Activated T-helper 2 cell treated with anti-CD3 and anti-CD28 coated beads, Interferon-gamma antibody, Interleukin-2, Interleukin-4, amounts not matched to agents 10 μg/mL and 5 μg/mL and 100 μg/mL, durations not matched to agents 14 hours and 24 hours and 36 hours (primary cell): Measurements from ENCODE around the gene COMMD10. TPM values are rescaled to one million over a fixed set of nuclear protein-coding genes. Genes with fewer than 3 reads are reported as not detected.

Source experiments
- DNase-seq: peaks from one replicate; pipeline ENCODE4 v3.0.0; 2021; ENCODE audit warnings: low spot score
- H3K27ac Mint-ChIP-seq: one replicate; pipeline ENCODE4 v1.8.0; 2021; ENCODE audit warnings: mixed read lengths
- H3K27me3 Mint-ChIP-seq: one replicate; pipeline ENCODE4 v1.8.0; 2021; ENCODE audit warnings: low read depth, mixed read lengths
- H3K36me3 Mint-ChIP-seq: one replicate; pipeline ENCODE4 v1.8.0; 2021; ENCODE audit warnings: low read depth, mixed read lengths
- H3K4me1 Mint-ChIP-seq: one replicate; pipeline ENCODE4 v1.8.0; 2021; ENCODE audit warnings: low read depth, mixed read lengths
- H3K4me3 Mint-ChIP-seq: one replicate; pipeline ENCODE4 v1.8.0; 2021; ENCODE audit warnings: low read depth, mild to moderate bottlenecking, moderate library complexity, mixed read lengths
- H3K9me3 Mint-ChIP-seq: one replicate; pipeline ENCODE4 v1.8.0; 2021; ENCODE audit warnings: mixed read lengths
- intact Hi-C: fragments of 100-400 bp; cut with micrococcal nuclease; formaldehyde crosslinking; loops from one replicate; pipeline ENCODE4 v1.15.1; 2023
- total RNA-seq: library from RNA; stranded (reverse); gene quantifications from 2 replicates; pipeline ENCODE4 v1.2.3, GENCODE V29; 2022

The COMMD10 gene
- total RNA-seq, 1 donor from 2014 or later = 23.6 TPM

- Mint-ChIP-seq H3K27ac (no peak overlapping the region), H3K9me3 (peaks cover 35% of the 10 kb centered on the region), H3K36me3 (peaks cover 52% of the 10 kb centered on the region), H3K4me3 (no peak overlapping the region), H3K4me1 (no peaks in the 10 kb centered on the region), H3K27me3 (no peaks in the 10 kb centered on the region)
- DNase-seq = no peak
- intact Hi-C loops = no loop called here
These were observed 221.1 kb downstream of the COMMD10 start for GRCh38 chr5:116305899-116306298.

DNA sequence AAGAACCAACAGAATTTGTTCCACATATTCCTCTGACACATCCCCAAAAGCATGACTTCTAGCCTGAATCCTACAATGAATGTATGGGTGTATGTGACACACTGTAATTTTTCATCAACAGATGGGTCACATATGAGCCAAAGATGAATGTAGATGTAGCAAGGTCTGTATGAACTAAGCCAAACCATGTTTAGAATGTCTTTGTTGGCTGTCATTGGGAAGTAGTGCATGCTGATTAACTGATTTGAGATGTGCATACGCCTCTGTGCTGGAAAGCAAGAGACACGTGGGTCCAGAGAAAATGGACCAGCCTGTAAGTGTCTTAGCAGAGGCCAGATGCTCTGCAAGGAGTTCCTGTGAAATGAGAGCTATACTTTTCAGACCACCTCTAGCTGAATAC is 222.0 kb downstream of the COMMD10 start:
- H3K4me1 Mint-ChIP-seq = no peaks in the 10 kb centered on the region
- H3K36me3 Mint-ChIP-seq = peaks cover 52% of the 10 kb centered on the region

GRCh38 chr5:116308391-116308790 is 223.6 kb downstream of the COMMD10 start:
- DNase-seq = no peak
- peaks cover 5% of the 10 kb centered on the region for H3K4me1 Mint-ChIP-seq
- H3K36me3 Mint-ChIP-seq = peaks cover 60% of the 10 kb centered on the region
- H3K27me3 Mint-ChIP-seq = no peaks in the 10 kb centered on the region
- no peak overlapping the region for H3K4me3 Mint-ChIP-seq
- no peak overlapping the region for H3K27ac Mint-ChIP-seq
- H3K9me3 Mint-ChIP-seq = peaks cover 40% of the 10 kb centered on the region
- intact Hi-C loops = no loop called here

More for the DNA sequence above, 222.0 kb downstream of the COMMD10 start:
- Mint-ChIP-seq H3K4me3 (no peak overlapping the region), H3K27ac (no peak overlapping the region), H3K27me3 (no peaks in the 10 kb centered on the region), H3K9me3 (peaks cover 40% of the 10 kb centered on the region)
- intact Hi-C loops = no loop called here
- no peak for DNase-seq

GRCh38 chr5:116313366-116313765 is 228.5 kb downstream of the COMMD10 start:
- Mint-ChIP-seq H3K27ac (no peak overlapping the region), H3K27me3 (no peaks in the 10 kb centered on the region), H3K4me3 (no peak overlapping the region), H3K36me3 (peaks cover 31% of the 10 kb centered on the region), H3K4me1 (peaks cover 23% of the 10 kb centered on the region), H3K9me3 (peaks cover 28% of the 10 kb centered on the region)
- intact Hi-C loops = loop anchor here (10.0 kb wide), 1 partner anchor 849 kb away; no protein-coding TSS in a partner anchor
- no peak for DNase-seq

DNA sequence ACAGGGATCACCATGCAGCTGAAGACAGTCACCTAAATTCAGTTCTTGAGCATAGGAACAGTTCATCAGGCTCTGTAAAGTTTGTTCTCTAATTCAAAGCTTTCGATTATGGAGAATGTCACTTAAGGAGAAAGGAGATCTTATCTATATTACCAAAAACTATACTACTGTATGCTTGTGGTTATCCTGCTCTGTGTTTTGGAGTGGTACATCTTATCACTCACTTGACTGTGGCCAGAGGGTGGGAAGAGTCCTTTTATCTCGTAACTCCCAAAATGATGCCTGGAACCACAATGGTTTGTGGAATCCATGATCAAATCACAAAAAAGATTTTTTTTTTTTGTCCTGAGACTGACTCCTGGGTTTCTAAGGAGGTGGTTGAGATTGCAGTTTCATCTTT is 230.7 kb downstream of the COMMD10 start:
- H3K9me3 Mint-ChIP-seq = peaks cover 19% of the 10 kb centered on the region
- DNase-seq = no peak
- intact Hi-C loops = loop anchor here (10.0 kb wide), 1 partner anchor 851 kb away; no protein-coding TSS in a partner anchor
- no peaks in the 10 kb centered on the region for H3K27me3 Mint-ChIP-seq
- H3K4me1 Mint-ChIP-seq = peaks cover 23% of the 10 kb centered on the region
- H3K4me3 Mint-ChIP-seq = no peak overlapping the region
- no peak overlapping the region for H3K27ac Mint-ChIP-seq
- peaks cover 30% of the 10 kb centered on the region for H3K36me3 Mint-ChIP-seq

- H3K4me3 Mint-ChIP-seq = no peak overlapping the region
- no peak overlapping the region for H3K27ac Mint-ChIP-seq
- peaks cover 14% of the 10 kb centered on the region for H3K9me3 Mint-ChIP-seq
- intact Hi-C loops = loop anchor here (10.0 kb wide), 1 partner anchor 853 kb away; no protein-coding TSS in a partner anchor
- H3K4me1 Mint-ChIP-seq = peaks cover 20% of the 10 kb centered on the region
- no peaks in the 10 kb centered on the region for H3K27me3 Mint-ChIP-seq
- no peak for DNase-seq
- peaks cover 23% of the 10 kb centered on the region for H3K36me3 Mint-ChIP-seq
These were observed 233.4 kb downstream of the COMMD10 start for GRCh38 chr5:116318091-116318854.

DNA sequence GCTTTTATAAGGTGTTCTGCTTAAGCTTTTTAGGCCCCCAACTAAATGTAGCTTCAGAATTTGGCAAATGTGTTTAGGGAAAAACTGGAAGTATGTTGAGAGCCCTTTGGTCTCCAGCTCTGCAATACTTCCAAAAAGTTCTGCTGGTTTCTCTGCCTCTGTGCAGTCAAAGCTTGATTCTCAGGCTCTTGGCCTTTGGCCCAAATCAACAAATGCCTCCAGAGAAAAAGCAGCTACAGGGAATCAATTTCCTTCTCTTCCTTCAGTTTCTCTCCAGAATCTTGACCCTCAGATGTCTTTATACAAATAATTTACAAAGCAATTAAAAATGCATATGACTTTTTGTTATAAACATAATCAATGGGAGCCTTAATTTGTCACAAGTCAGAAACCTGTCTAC is 235.7 kb downstream of the COMMD10 start:
- no peak overlapping the region for H3K4me3 Mint-ChIP-seq
- peaks cover 22% of the 10 kb centered on the region for H3K36me3 Mint-ChIP-seq
- no peak for DNase-seq
- H3K27me3 Mint-ChIP-seq = no peaks in the 10 kb centered on the region
- H3K4me1 Mint-ChIP-seq = peaks cover 8% of the 10 kb centered on the region
- intact Hi-C loops = no loop called here
- no peak overlapping the region for H3K27ac Mint-ChIP-seq
- H3K9me3 Mint-ChIP-seq = peaks cover 17% of the 10 kb centered on the region

DNA sequence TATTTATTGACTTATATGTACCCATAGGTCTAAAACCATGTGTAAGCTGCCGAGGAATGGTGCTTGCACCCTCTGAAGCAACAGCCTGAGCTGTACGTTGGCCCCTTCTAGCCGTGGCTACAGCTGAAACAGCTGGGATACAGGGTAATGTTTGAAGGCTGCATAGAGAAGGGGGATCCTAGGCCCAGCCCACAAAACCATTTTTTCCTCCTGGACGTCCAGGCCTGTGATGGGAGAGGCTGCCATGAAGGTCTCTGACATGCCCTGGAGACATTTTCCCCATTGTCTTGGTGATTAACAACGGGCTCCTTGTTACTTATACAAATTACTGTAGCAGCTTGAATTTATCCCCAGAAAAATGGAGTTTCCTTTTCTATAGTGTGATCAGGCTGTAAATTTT is 244.7 kb downstream of the COMMD10 start:
- Mint-ChIP-seq H3K27me3 (no peaks in the 10 kb centered on the region), H3K36me3 (peaks cover 5% of the 10 kb centered on the region), H3K27ac (no peak overlapping the region), H3K4me3 (no peak overlapping the region), H3K9me3 (peaks cover 46% of the 10 kb centered on the region), H3K4me1 (no peaks in the 10 kb centered on the region)
- no peak for DNase-seq
- intact Hi-C loops = no loop called here

DNA sequence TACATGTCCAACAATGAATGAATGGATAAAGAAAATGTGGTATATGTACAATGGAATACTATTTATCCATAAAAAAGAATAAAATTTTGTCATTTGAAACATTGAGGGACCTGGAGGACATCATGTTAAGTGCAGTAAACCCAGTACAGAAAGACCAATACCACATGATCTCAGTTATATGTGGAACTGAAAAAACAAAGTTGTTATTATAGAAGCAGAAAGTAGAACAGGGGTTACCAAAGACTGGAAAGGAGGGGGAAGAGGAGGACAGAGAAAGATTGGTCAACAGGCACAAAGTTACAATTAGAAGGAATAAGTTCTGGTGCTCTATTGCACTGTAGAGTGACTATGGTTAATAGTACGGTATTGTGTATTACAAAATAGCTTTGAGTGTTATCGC is 256.0 kb downstream of the COMMD10 start:
- Mint-ChIP-seq H3K4me1 (no peaks in the 10 kb centered on the region), H3K27me3 (no peaks in the 10 kb centered on the region), H3K4me3 (no peak overlapping the region), H3K27ac (no peak overlapping the region), H3K36me3 (no peaks in the 10 kb centered on the region), H3K9me3 (peaks cover 13% of the 10 kb centered on the region)
- no peak for DNase-seq
- intact Hi-C loops = no loop called here

Other genes starting within 250 kb of the COMMD10 start
- 33.8 and 34.5 TPM in 2 replicates for gene ATG12, start 243.5 kb upstream of the COMMD10 start, total RNA-seq
- 69.0 and 74.8 TPM in 2 replicates for gene AP3S1, start 243.1 kb upstream of the COMMD10 start, total RNA-seq
- 0.07 TPM in 1 of 2 replicates, not detected in the other for gene LVRN, start 122.5 kb upstream of the COMMD10 start, total RNA-seq
- not detected in 2 replicates for gene ARL14EPL, start 52.6 kb upstream of the COMMD10 start, total RNA-seq